HL-60 (cell line): ENCODE data around the gene ERMP1.

ENCODE experiments used
- DNase-seq, 2 experiments: peaks; one replicate each; pipeline ENCODE4 v3.0.0-alpha.2; 2010 to 2020; ENCODE audit warnings: low read depth in 1 of 2, low spot score in 1 of 2
- H3K27ac ChIP-seq: fragments of 250-450 bp; sonication (Bioruptor Pico); replicated peaks from 2 replicates; pipeline ENCODE4 v1.5.1; 2020; ENCODE audit warnings: mild to moderate bottlenecking, moderate library complexity
- H3K27me3 ChIP-seq: fragments of 250-450 bp; sonication (Bioruptor Pico); 2 replicates; pipeline ENCODE4 v1.5.1; 2021; ENCODE audit warnings: mild to moderate bottlenecking, moderate library complexity; ENCODE audit not compliant: insufficient read depth, poor library complexity, severe bottlenecking
- H3K4me3 ChIP-seq: replicated peaks from 2 replicates; pipeline ENCODE4 v1.5.1; 2011; ENCODE audit warnings: mild to moderate bottlenecking, control low read depth, low read length; ENCODE audit not compliant: insufficient read depth
- GABPA ChIP-seq: IDR thresholded peaks from 2 replicates; pipeline ENCODE4 v1.6.1; 2012; ENCODE audit warnings: low read depth
- POLR2AphosphoS5 ChIP-seq: IDR thresholded peaks from 2 replicates; pipeline ENCODE4 v1.6.1; 2012; ENCODE audit warnings: low read depth
- SPI1 ChIP-seq: IDR thresholded peaks from 2 replicates; pipeline ENCODE4 v1.6.1; 2012; ENCODE audit warnings: low read depth, mild to moderate bottlenecking, borderline replicate concordance
- TF ChIP-seq, protein P1 (sequence below): IDR thresholded peaks from 2 replicates; pipeline ENCODE4 v1.6.1; 2012; ENCODE audit warnings: low read depth; ENCODE audit not compliant: insufficient replicate concordance
- TF ChIP-seq, protein P2 (sequence below): IDR thresholded peaks from one replicate; pipeline ENCODE4 v1.5.1; 2011; ENCODE audit warnings: low read length, control low read depth, inconsistent platforms; ENCODE audit not compliant: insufficient read depth

Gene ERMP1

DNA sequence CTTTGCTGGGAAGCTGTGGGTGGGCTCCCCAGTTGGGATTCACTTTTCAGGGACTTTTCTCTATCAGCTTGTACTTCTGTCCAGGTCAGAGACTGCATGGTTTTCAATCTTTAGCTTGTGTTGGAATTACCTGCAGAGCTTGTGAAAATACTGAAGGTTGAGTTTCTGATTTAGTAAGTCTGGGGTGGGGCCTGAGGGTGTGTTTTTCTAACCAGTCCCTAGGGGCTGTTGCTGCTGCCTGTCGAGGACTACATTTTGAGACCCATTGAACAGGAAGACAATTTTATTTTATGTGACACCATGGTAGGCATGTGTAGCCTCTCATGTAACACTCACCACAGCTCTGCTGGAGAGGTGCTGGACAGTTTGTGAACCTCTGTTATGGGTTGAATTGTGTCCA is 43.1 kb upstream of the ERMP1 start:
- no peak for TF ChIP-seq SPI1
- H3K4me3 ChIP-seq, result no peak overlapping the region
- H3K27me3 ChIP-seq, result no peaks in the 10 kb centered on the region
- no peak for DNase-seq
- no peak overlapping the region for H3K27ac ChIP-seq

DNA sequence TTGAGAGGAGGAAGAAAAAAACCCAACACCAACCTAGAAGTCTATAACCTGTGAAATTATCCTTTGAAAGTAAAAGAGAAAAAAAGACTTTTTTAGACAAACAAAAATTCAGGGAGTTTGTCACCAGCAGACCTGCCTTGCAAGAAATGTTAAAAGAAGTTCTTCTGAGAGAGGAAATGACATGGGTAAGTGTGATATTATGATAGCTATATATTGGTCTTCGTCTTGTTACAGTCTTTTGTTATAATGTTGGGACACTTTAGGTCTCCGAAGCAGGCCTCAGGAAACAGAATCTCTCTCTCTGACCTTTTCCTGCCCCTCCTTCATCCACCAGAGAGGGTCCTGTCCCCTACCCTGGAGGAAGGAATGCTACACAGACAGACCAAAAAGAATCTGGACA is 41.1 kb upstream of the ERMP1 start:
- Histone ChIP-seq H3K4me3 (no peak overlapping the region), H3K27ac (no peak overlapping the region), H3K27me3 (no peaks in the 10 kb centered on the region)
- DNase-seq, result no peak
- TF ChIP-seq, protein P1, sequence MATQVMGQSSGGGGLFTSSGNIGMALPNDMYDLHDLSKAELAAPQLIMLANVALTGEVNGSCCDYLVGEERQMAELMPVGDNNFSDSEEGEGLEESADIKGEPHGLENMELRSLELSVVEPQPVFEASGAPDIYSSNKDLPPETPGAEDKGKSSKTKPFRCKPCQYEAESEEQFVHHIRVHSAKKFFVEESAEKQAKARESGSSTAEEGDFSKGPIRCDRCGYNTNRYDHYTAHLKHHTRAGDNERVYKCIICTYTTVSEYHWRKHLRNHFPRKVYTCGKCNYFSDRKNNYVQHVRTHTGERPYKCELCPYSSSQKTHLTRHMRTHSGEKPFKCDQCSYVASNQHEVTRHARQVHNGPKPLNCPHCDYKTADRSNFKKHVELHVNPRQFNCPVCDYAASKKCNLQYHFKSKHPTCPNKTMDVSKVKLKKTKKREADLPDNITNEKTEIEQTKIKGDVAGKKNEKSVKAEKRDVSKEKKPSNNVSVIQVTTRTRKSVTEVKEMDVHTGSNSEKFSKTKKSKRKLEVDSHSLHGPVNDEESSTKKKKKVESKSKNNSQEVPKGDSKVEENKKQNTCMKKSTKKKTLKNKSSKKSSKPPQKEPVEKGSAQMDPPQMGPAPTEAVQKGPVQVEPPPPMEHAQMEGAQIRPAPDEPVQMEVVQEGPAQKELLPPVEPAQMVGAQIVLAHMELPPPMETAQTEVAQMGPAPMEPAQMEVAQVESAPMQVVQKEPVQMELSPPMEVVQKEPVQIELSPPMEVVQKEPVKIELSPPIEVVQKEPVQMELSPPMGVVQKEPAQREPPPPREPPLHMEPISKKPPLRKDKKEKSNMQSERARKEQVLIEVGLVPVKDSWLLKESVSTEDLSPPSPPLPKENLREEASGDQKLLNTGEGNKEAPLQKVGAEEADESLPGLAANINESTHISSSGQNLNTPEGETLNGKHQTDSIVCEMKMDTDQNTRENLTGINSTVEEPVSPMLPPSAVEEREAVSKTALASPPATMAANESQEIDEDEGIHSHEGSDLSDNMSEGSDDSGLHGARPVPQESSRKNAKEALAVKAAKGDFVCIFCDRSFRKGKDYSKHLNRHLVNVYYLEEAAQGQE, result no peak
- no peak for TF ChIP-seq POLR2AphosphoS5
- TF ChIP-seq GABPA, result no peak
- TF ChIP-seq, protein P2, sequence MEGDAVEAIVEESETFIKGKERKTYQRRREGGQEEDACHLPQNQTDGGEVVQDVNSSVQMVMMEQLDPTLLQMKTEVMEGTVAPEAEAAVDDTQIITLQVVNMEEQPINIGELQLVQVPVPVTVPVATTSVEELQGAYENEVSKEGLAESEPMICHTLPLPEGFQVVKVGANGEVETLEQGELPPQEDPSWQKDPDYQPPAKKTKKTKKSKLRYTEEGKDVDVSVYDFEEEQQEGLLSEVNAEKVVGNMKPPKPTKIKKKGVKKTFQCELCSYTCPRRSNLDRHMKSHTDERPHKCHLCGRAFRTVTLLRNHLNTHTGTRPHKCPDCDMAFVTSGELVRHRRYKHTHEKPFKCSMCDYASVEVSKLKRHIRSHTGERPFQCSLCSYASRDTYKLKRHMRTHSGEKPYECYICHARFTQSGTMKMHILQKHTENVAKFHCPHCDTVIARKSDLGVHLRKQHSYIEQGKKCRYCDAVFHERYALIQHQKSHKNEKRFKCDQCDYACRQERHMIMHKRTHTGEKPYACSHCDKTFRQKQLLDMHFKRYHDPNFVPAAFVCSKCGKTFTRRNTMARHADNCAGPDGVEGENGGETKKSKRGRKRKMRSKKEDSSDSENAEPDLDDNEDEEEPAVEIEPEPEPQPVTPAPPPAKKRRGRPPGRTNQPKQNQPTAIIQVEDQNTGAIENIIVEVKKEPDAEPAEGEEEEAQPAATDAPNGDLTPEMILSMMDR, result no peak
- no peak for TF ChIP-seq SPI1

DNA sequence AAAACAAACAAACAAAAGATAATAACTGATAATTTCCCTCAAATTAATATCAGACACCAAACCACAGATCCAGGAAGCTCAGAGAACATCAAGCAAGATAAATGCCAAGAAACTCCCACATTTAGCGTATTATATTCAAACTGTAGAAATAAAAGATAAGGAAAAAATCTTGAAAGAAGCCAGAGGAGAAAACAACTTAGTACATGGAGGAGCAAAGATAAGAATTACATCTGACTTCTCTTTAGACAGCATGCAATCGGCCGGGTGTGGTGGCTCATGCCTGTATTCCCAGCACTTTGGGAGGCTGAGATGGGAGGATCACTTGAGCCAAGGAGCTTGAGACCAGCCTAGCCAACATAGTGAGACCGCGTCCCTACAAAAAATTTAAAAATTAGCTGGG is 40.5 kb upstream of the ERMP1 start:
- Histone ChIP-seq H3K27me3 (no peaks in the 10 kb centered on the region), H3K27ac (no peak overlapping the region), H3K4me3 (no peak overlapping the region)
- TF ChIP-seq GABPA (no peak), POLR2AphosphoS5 (no peak), SPI1 (no peak)
- TF ChIP-seq, protein P2, result no peak
- TF ChIP-seq, protein P1, result no peak
- DNase-seq, result no peak

DNA sequence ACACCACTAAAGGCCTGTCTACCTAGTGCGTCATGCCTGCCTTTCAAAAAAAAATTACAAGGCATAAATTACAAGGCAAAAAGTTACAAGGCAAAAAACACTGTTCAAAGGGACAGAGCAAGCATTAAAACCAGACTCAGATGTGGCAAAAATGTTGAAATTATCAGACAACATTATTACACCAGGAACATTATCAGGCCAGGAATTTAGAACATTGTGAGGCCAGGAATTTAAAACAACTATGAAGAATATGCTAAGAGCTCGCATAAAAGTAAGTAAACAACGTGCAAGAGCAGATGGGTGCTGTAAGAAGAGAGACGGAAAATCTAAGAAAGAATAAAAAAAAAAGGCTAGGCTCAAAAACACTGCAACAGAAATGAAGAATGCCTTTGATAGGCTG is 39.6 kb upstream of the ERMP1 start:
- H3K27ac ChIP-seq, result no peak overlapping the region
- TF ChIP-seq POLR2AphosphoS5, result no peak
- TF ChIP-seq GABPA, result no peak
- TF ChIP-seq, protein P2, result no peak
- TF ChIP-seq, protein P1, result no peak
- TF ChIP-seq SPI1, result no peak
- DNase-seq, result no peak
- H3K27me3 ChIP-seq, result no peaks in the 10 kb centered on the region
- no peak overlapping the region for H3K4me3 ChIP-seq
